ENCODE measurements around the gene VPS13D.
"Not testable (repeated sequence)": the region's sequence is repeated elsewhere in the genome, so short reads cannot be mapped to it uniquely, and the experiment has no call there.

Gene VPS13D

DNA sequence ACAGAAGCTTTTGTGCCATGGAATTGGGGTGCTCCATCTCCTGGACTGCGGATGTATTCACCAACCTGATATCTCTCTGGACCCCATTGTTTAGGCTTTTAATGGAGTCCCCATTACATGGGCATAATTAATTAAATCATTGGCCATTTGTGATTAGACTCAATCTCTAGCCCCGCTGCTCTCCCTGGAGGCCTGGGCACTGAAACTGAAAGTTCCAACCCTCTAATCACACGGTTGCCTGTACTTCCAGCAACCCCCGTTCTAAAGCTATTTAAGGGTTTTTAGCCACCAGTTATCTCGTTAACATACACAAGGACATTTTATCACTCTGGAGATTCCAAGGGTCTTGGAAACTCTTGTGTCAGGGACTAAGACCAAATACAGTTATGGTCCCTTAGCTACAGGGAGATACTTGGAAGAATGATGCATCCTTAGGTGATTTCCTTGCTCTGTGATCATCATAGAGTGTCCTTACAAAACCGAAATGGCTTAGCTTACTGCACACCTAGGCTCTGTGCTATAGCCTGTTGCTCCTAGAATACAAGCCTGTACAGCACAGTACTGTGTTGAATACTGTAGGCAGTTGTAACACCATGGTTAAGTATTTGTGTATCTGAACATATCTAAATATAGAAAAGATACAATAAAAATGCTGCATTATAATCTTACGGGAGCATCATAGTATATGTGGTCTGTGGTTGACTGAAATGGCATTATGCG is 71.8 kb downstream of the VPS13D start:
- Histone ChIP-seq H3K4me1 (ENCODE audit: control insufficient read depth, insufficient read depth, low read length) (no peaks in the 10 kb centered on the region), H3K4me3 (ENCODE audit: insufficient read depth, low read depth, low read length) (no peak overlapping the region), H3K27me3 (ENCODE audit: control insufficient read depth, insufficient read depth, low read length, poor library complexity, severe bottlenecking) (no peaks in the 10 kb centered on the region), H3K36me3 (ENCODE audit: control insufficient read depth, insufficient read depth, low read length) (peaks cover 7% of the 10 kb centered on the region), H3K27ac (ENCODE audit: insufficient read depth, low read depth, low read length, poor library complexity, severe bottlenecking) (no peak overlapping the region), H3K9me3 (ENCODE audit: control insufficient read depth, low read length) (no peaks in the 10 kb centered on the region)
- WGBS, 2 experiments, result 93 to 94% methylated on average over 8 of the region's 8 CpGs

DNA sequence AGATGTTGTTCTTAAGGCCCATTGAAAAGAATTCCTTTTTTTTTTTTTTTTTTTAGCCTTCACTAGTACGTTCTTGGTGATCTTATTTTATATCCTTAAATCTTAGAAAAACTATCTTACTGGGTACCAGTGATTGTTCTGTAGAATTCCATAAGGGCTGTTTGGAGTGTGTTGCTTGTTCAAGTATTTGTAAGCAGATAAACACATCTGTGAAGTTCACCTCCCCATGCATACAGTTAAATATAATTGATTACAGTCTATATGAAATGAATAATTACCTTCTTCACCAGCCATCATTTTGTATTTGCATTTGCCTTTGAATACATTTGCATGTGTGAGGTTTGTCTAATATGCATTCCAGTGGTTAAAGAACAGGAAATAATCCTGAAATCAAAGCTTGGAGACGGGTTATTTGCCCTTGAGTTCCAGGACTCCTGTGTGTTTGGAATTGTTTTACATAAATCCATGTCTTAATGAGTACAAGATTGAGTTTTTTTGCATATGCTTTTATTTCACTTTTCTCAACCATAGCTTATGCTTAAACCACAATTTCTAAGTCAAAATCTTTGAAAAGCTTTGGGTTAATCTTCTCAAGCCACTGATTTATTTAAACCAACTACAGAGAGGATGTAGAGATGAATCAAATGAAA is 73.1 kb downstream of the VPS13D start:
- Histone ChIP-seq H3K27ac (ENCODE audit: insufficient read depth, low read depth, low read length, poor library complexity, severe bottlenecking) (no peak overlapping the region), H3K9me3 (ENCODE audit: control insufficient read depth, low read length) (no peaks in the 10 kb centered on the region), H3K27me3 (ENCODE audit: control insufficient read depth, insufficient read depth, low read length, poor library complexity, severe bottlenecking) (no peaks in the 10 kb centered on the region), H3K36me3 (ENCODE audit: control insufficient read depth, insufficient read depth, low read length) (peaks cover 14% of the 10 kb centered on the region), H3K4me1 (ENCODE audit: control insufficient read depth, insufficient read depth, low read length) (no peaks in the 10 kb centered on the region), H3K4me3 (ENCODE audit: insufficient read depth, low read depth, low read length) (no peak overlapping the region)
- WGBS, 2 experiments, result 100% methylated on average over 1 of the region's 2 CpGs

DNA sequence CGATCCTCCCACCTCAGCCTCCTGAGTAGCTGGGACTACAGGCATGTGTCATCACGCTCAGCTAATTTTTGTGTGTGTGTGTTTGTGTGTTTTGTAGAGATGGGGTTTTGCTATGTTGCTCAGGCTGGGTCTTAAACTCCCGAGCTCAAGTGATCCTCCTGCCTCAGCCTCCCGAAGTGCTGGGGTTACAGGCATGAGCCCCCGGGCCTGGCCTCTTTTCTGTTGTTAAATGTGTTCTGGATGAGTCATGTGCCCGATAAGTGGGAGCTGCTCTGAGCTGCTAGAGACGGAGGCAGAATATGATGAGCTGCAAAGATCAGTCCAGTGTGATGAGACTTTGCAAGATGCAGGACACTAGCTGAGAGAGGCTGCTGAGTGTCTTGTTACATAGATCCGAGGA is 75.5 kb downstream of the VPS13D start:
- no peaks in the 10 kb centered on the region for H3K9me3 ChIP-seq (ENCODE audit: control insufficient read depth, low read length)
- H3K36me3 ChIP-seq (ENCODE audit: control insufficient read depth, insufficient read depth, low read length), result peaks cover 14% of the 10 kb centered on the region
- H3K27me3 ChIP-seq (ENCODE audit: control insufficient read depth, insufficient read depth, low read length, poor library complexity, severe bottlenecking), result no peaks in the 10 kb centered on the region
- H3K27ac ChIP-seq (ENCODE audit: insufficient read depth, low read depth, low read length, poor library complexity, severe bottlenecking), result no peak overlapping the region
- no peaks in the 10 kb centered on the region for H3K4me1 ChIP-seq (ENCODE audit: control insufficient read depth, insufficient read depth, low read length)
- 87 to 94% methylated on average over 8 of the region's 8 CpGs for WGBS, 2 experiments
- no peak overlapping the region for H3K4me3 ChIP-seq (ENCODE audit: insufficient read depth, low read depth, low read length)

DNA sequence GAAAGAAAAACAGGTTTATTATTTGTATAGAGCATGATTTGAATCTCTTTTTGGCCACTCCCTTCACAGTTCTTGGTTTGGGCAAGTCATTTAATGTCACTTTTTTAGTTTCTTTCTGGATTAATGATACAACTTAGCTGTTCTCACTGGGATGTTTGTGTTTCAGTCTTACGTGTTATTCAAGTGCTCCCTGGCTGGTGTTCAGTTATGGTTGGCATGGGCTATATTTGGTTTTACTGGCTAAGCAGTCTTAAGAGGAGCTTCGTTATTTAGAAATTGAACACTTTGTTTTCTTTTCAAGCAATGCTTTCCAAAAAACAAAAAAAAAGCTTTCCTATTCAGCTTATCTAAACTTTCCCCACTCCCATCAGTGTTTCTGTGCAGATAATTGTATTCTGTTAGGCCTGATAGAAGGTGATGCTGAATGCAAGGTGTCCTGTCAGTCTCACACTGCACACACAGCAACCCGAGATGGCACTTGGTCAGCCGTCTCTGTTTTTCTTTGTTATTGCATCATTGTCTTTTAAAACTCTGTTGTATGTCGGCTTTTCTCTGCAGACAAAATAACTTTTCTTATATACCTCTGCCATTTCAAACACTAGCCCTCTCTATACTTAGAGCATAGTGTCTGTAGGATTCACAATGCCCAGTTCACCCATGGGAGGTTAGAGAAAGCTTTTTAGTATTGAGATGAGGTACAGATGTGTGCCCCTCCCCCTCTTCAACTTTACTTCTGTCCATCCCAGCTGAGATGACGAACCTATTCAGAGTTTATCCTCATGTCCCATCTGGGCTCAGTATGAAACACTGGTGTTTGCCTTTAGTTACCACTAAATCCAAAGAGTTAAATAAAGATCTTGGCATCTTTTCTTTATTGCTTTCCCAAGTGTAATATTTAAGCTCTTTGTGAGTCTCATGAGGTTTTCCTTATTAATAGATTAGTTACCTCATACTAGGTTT is 80.2 kb downstream of the VPS13D start:
- 70 to 87% methylated on average over 5 to 6 of the region's 6 CpGs for WGBS, 2 experiments
- no peaks in the 10 kb centered on the region for H3K9me3 ChIP-seq (ENCODE audit: control insufficient read depth, low read length)
- peaks cover 20% of the 10 kb centered on the region for H3K36me3 ChIP-seq (ENCODE audit: control insufficient read depth, insufficient read depth, low read length)
- no peaks in the 10 kb centered on the region for H3K27me3 ChIP-seq (ENCODE audit: control insufficient read depth, insufficient read depth, low read length, poor library complexity, severe bottlenecking)
- H3K27ac ChIP-seq (ENCODE audit: insufficient read depth, low read depth, low read length, poor library complexity, severe bottlenecking), result no peak overlapping the region
- no peaks in the 10 kb centered on the region for H3K4me1 ChIP-seq (ENCODE audit: control insufficient read depth, insufficient read depth, low read length)
- H3K4me3 ChIP-seq (ENCODE audit: insufficient read depth, low read depth, low read length), result no peak overlapping the region

DNA sequence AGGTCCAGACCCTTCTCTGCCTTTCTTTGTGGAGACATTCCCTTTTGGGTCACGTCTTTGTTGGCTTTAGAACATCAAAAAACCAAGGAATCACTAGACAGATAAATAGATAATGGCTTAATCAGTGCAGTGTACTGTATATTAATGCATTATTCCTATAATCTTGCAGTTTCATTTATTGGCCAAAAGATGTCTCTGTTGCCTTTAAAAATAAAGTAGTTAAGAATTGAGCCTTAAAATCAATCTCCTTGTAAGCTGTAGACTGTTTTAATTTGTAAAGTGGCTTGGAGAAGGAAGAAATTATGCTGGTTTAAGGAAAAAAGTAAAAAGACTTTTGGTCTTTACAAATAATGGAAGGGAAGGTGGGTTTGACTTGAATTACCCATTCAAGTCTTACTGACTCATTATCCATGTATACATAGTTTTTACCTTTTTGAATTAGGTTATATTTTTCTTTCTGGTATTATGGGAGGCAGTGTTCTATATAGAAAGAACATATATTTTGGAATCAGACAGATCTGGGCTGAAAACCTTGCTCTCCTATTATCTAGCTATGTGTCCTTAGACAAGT is 84.6 kb downstream of the VPS13D start:
- Histone ChIP-seq H3K27me3 (ENCODE audit: control insufficient read depth, insufficient read depth, low read length, poor library complexity, severe bottlenecking) (no peaks in the 10 kb centered on the region), H3K4me3 (ENCODE audit: insufficient read depth, low read depth, low read length) (no peak overlapping the region), H3K4me1 (ENCODE audit: control insufficient read depth, insufficient read depth, low read length) (no peaks in the 10 kb centered on the region), H3K36me3 (ENCODE audit: control insufficient read depth, insufficient read depth, low read length) (peaks cover 7% of the 10 kb centered on the region), H3K27ac (ENCODE audit: insufficient read depth, low read depth, low read length, poor library complexity, severe bottlenecking) (no peak overlapping the region), H3K9me3 (ENCODE audit: control insufficient read depth, low read length) (no peaks in the 10 kb centered on the region)
- WGBS, 2 experiments, result 73 to 100% methylated on average over 1 of the region's 1 CpG

DNA sequence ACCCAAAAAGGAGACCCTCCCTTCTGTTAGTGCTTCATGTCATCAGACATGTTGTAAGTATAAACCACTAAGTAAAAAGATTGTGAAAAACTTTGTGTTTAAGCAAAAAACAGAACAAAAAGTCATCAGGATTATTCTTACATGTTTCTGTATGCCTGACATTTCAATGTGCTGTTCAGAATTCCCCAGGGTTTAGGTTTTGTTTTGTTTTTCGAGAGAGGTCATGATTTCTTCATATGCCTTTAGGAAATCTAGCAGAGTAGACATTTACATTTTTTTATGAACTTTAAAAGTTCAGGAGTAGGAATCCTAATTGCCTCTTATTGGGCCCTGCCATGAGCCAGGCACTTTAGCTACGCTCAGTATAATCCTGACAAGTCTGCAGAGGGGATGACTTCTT is 85.3 kb downstream of the VPS13D start:
- Histone ChIP-seq H3K27ac (ENCODE audit: insufficient read depth, low read depth, low read length, poor library complexity, severe bottlenecking) (no peak overlapping the region), H3K9me3 (ENCODE audit: control insufficient read depth, low read length) (no peaks in the 10 kb centered on the region), H3K36me3 (ENCODE audit: control insufficient read depth, insufficient read depth, low read length) (peaks cover 7% of the 10 kb centered on the region), H3K4me1 (ENCODE audit: control insufficient read depth, insufficient read depth, low read length) (no peaks in the 10 kb centered on the region), H3K27me3 (ENCODE audit: control insufficient read depth, insufficient read depth, low read length, poor library complexity, severe bottlenecking) (no peaks in the 10 kb centered on the region), H3K4me3 (ENCODE audit: insufficient read depth, low read depth, low read length) (no peak overlapping the region)
- WGBS, 2 experiments, result 90 to 97% methylated on average over 1 to 2 of the region's 2 CpGs

DNA sequence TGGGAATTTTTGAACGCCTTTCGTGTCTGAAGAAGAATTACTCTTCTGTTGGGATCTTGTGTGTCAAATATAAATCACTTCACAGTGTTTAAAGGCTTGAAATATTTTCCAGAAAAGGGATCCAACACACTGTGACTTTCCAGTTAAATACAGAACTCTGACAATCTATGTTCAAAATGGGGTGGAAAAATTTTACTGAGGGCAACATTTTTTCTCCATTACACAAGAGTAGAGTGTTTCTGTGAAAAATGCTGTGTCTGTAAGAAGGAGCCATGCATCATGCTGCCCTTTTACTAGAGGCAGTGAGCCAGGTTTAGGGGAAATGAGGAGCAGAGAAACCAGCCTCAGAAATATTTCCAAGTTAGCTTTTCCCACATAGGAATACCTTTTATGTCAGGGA is 86.5 kb downstream of the VPS13D start:
- Histone ChIP-seq H3K27me3 (ENCODE audit: control insufficient read depth, insufficient read depth, low read length, poor library complexity, severe bottlenecking) (no peaks in the 10 kb centered on the region), H3K36me3 (ENCODE audit: control insufficient read depth, insufficient read depth, low read length) (peaks cover 7% of the 10 kb centered on the region), H3K27ac (ENCODE audit: insufficient read depth, low read depth, low read length, poor library complexity, severe bottlenecking) (no peak overlapping the region), H3K4me3 (ENCODE audit: insufficient read depth, low read depth, low read length) (no peak overlapping the region), H3K4me1 (ENCODE audit: control insufficient read depth, insufficient read depth, low read length) (no peaks in the 10 kb centered on the region), H3K9me3 (ENCODE audit: control insufficient read depth, low read length) (no peaks in the 10 kb centered on the region)
- WGBS, 2 experiments, result 96% methylated on average over 2 of the region's 2 CpGs; no CpG with 5 or more reads in 1 of the 2 experiments

DNA sequence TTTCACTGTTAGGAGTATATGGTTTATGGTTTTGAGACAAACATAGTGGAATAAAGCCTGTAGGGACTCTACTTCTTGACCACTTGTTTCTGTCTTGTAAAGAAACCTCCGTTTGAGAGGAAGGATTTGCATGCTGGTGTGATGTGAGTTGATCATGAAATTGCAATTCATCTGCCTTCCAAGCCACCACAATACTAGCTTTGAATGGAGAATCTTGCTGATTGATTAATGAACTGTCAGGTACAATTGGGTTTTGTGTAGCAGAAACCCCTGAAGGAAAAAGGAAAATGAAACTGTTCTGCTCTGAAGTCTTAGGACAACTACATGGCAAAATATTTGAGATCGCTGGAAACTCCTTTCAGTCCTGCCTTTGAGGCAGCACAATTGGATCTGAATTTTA is 90.7 kb downstream of the VPS13D start:
- Histone ChIP-seq H3K9me3 (ENCODE audit: control insufficient read depth, low read length) (no peaks in the 10 kb centered on the region), H3K27me3 (ENCODE audit: control insufficient read depth, insufficient read depth, low read length, poor library complexity, severe bottlenecking) (no peaks in the 10 kb centered on the region), H3K36me3 (ENCODE audit: control insufficient read depth, insufficient read depth, low read length) (no peaks in the 10 kb centered on the region), H3K27ac (ENCODE audit: insufficient read depth, low read depth, low read length, poor library complexity, severe bottlenecking) (no peak overlapping the region), H3K4me3 (ENCODE audit: insufficient read depth, low read depth, low read length) (no peak overlapping the region), H3K4me1 (ENCODE audit: control insufficient read depth, insufficient read depth, low read length) (no peaks in the 10 kb centered on the region)
- WGBS, 2 experiments, result 85 to 88% methylated on average over 2 of the region's 2 CpGs

DNA sequence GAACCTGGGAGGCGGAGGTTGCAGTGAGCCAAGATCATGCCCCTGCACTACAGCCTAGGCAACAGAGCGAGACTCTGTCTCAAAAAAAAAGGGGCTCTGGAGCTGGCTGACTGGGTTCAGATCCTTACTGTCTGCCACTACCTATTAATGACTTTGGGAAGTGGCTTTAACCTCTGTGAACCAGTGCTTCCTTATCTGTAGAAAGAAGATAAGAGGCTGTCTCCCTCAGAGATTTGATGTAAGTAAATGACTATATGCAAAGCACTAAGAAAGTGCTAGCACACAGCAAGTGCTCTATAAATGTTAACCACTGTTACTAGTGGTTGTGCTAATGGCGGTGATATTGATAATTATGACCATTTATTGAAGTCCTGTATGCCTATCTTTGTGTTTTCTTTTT is 94.6 kb downstream of the VPS13D start:
- no peak overlapping the region for H3K4me3 ChIP-seq (ENCODE audit: insufficient read depth, low read depth, low read length)
- no peaks in the 10 kb centered on the region for H3K4me1 ChIP-seq (ENCODE audit: control insufficient read depth, insufficient read depth, low read length)
- H3K27ac ChIP-seq (ENCODE audit: insufficient read depth, low read depth, low read length, poor library complexity, severe bottlenecking), result no peak overlapping the region
- H3K9me3 ChIP-seq (ENCODE audit: control insufficient read depth, low read length), result no peaks in the 10 kb centered on the region
- no peaks in the 10 kb centered on the region for H3K27me3 ChIP-seq (ENCODE audit: control insufficient read depth, insufficient read depth, low read length, poor library complexity, severe bottlenecking)
- WGBS, 2 experiments, result 95 to 96% methylated on average over 3 of the region's 3 CpGs
- H3K36me3 ChIP-seq (ENCODE audit: control insufficient read depth, insufficient read depth, low read length), result no peaks in the 10 kb centered on the region

DNA sequence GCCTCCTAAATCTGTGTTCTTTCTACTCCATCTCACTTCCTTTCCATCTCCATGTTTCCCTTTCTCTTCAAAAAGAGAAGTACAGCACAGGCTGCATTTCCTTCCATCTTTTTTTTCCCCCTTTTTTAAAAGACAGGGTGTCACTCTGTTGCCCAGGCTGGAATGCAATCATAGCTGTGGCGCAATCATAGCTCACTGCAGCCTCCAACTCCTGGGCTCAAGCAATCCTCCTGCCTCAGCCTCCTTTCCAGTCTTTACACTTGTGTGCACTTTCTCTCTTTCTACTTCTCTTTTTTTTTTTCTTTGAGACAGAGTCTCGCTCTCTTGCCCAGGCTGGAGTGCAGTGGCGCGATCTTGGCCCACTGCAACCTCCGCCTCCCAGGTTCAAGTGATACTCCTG is 95.1 kb downstream of the VPS13D start:
- H3K27ac ChIP-seq (ENCODE audit: insufficient read depth, low read depth, low read length, poor library complexity, severe bottlenecking); H3K27me3 ChIP-seq (ENCODE audit: control insufficient read depth, insufficient read depth, low read length, poor library complexity, severe bottlenecking); H3K4me3 ChIP-seq (ENCODE audit: insufficient read depth, low read depth, low read length); H3K4me1 ChIP-seq (ENCODE audit: control insufficient read depth, insufficient read depth, low read length); H3K9me3 ChIP-seq (ENCODE audit: control insufficient read depth, low read length); H3K36me3 ChIP-seq (ENCODE audit: control insufficient read depth, insufficient read depth, low read length): not testable (repeated sequence)
- 93 to 96% methylated on average over 5 of the region's 5 CpGs for WGBS, 2 experiments
